HG03439 (cell line): ENCODE measurements around the gene KLHL29.

Experiments used
- ATAC-seq: cut with Tn5 transposase; IDR thresholded peaks from one replicate; pipeline ENCODE4 v1.9.1; 2021; ENCODE audit warnings: mild to moderate bottlenecking, moderate library complexity; ENCODE audit not compliant: unreplicated experiment

The KLHL29 gene

GRCh38 chr2:23622466-23622865 lies 237.5 kb downstream of the KLHL29 start:
- no peak for ATAC-seq

GRCh38 chr2:23622966-23623675 lies 238.1 kb downstream of the KLHL29 start:
- no peak for ATAC-seq

GRCh38 chr2:23624378-23624777 lies 239.4 kb downstream of the KLHL29 start:
- no peak for ATAC-seq

- no peak for ATAC-seq
Observed at GRCh38 chr2:23624915-23625314, 239.9 kb downstream of the KLHL29 start.

- no peak for ATAC-seq
Observed at GRCh38 chr2:23625726-23626125, 240.7 kb downstream of the KLHL29 start.

- ATAC-seq = no peak
Observed at GRCh38 chr2:23626701-23627230, 241.8 kb downstream of the KLHL29 start.

- ATAC-seq = no peak
Observed at GRCh38 chr2:23627236-23628009, 242.4 kb downstream of the KLHL29 start.

- no peak for ATAC-seq
Observed at GRCh38 chr2:23628926-23629771, 244.2 kb downstream of the KLHL29 start.

- no peak for ATAC-seq
Observed at GRCh38 chr2:23629772-23630480, 244.9 kb downstream of the KLHL29 start.

GRCh38 chr2:23630961-23631360 lies 246.0 kb downstream of the KLHL29 start:
- ATAC-seq = no peak

- no peak for ATAC-seq
Observed at GRCh38 chr2:23631389-23631788, 246.4 kb downstream of the KLHL29 start.

- no peak for ATAC-seq
Observed at GRCh38 chr2:23632386-23632785, 247.4 kb downstream of the KLHL29 start.

GRCh38 chr2:23632831-23633395 lies 247.9 kb downstream of the KLHL29 start:
- no peak for ATAC-seq

- no peak for ATAC-seq
Observed at GRCh38 chr2:23633966-23634365, 249.0 kb downstream of the KLHL29 start.

- no peak for ATAC-seq
Observed at GRCh38 chr2:23635442-23636340, 250.7 kb downstream of the KLHL29 start.

- no peak for ATAC-seq
Observed at GRCh38 chr2:23636426-23636825, 251.4 kb downstream of the KLHL29 start.

GRCh38 chr2:23637011-23637778 lies 252.2 kb downstream of the KLHL29 start:
- ATAC-seq = no peak

- no peak for ATAC-seq
Observed at GRCh38 chr2:23639406-23639982, 254.5 kb downstream of the KLHL29 start.
